ENCODE results near the gene TAGLN3.

The TAGLN3 gene

DNA sequence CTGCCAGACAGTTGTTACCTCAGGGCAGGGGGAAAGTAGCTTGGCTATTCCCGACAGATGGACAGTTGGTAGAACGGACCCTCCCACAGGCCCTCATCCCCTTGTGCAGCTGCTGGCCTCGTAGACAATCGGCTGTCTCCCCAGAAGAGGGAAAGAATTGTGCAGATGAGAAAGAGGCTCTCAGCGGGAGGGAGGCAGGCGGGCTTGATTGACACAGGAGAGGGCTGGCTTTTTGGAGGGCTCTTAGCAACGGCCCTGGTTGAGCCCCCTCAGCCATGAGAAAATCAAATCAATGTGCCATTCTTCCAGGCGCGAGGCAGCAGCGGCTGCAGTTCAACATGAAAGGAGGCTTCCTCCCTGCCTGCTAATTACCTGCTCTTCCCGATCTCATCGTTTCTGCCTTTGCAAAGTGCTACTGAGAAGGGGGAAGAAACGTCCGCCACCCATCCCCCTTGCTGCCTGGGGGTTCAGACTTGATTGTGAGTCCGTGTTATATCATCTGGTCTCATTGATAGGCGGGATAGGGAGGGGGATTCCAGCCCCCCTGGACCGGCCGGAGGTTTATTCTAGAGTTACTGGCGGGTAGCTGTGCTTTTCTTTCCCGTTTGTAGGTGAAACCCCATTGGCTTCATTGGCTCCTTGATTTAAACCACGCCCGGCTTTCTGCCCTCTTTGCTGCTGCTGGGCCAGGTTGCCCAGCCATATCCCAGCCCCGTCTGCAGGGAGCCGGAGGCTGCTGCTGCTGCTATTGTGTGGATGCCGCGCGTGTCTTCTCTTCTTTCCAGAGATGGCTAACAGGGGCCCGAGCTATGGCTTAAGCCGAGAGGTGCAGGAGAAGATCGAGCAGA is at the start of gene TAGLN3:
Gene TAGLN3, plus strand, starts transcription at position 287 of the 848 bp plus-strand sequence. Its CDS starts 501 bp downstream, at position 788.
- DNase-seq: no peak

GRCh38 chr3:111949712-111950111 is 49.0 kb upstream of the TAGLN3 start:
- DNase-seq: no peak

DNA sequence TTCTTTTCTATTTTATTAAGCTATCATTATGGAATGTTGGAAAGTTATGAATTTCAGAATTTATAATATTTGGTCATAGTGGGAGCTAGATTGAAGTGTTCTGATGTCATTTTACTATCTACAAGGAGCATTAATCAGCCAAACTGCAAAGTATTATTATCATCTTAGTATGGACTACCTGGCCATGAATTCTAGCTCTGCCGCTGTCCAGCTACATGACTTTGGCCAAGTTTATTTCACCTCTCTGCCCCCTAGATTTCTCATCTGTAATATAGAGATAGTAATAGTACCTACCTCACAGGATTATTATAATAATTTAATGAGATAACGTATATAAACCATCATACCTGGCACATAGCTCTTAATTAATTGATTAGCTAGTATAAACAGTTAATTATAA is 47.7 kb upstream of the TAGLN3 start:
- DNase-seq: no peak

- no peak for DNase-seq
Measured at GRCh38 chr3:111952086-111952485, 46.6 kb upstream of the TAGLN3 start.

DNA sequence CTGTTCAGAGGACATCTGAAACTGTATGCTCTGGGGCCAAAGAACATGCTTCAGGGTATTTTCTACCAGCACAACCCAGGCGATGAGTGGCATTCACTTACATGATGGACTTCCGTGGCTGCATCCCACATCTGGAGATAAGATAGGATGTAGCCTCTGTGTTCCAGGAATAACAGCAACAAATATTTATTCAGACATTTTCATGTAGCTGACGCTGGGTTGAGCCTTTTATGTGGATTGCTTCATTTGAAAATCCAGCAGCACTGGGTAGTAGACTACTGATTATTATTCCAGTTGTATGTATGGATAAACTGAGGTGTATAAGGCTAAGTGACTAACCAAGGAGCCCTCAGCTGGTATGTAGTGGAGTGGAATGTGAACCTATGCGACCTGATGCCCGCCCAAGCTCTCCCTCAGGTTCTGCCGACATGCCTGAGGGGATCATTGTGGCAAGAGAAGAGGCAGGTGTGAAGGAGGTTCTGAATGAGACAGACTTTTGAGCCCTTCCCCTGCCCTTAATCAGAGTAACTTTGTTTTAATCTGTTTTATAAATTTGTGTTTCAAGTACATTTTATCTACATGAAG is 45.8 kb upstream of the TAGLN3 start:
- DNase-seq: no peak

DNA sequence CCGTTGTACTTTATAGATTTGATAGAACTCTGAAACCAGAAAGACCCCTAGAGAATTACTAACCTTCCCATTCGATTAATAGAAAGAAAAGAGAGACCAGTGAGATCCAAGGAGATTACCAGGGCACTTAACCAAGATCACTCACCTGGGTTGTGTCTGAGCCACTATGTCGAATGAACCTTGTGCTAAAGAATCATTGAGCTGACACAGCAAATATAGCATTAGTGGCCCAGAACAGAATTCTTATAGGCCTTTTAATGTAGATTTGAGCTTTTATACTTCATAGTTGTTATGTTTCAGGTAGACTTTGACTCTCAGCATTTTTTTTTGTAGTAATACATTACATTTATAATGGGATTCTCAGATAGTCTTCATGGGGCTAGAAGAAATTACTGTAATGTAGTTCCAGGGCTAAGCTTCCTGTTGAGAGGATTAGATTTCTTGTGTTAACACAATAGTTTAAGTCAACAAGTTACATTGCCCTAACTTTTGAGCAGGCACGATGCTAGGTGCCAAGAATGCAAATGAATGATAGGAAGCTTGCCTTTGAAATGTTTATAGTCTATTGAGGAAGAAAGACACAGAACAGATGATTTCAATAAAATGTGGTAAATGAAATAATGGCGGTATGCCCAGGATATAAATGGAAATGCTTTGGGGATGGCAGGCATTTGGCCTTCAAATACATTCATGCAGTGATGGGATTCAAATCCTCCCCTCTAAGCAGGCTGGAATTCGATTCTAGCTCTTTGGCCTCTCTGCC is 44.3 kb upstream of the TAGLN3 start:
- DNase-seq: no peak

GRCh38 chr3:111955876-111956275 is 42.8 kb upstream of the TAGLN3 start:
- DNase-seq: no peak

DNA sequence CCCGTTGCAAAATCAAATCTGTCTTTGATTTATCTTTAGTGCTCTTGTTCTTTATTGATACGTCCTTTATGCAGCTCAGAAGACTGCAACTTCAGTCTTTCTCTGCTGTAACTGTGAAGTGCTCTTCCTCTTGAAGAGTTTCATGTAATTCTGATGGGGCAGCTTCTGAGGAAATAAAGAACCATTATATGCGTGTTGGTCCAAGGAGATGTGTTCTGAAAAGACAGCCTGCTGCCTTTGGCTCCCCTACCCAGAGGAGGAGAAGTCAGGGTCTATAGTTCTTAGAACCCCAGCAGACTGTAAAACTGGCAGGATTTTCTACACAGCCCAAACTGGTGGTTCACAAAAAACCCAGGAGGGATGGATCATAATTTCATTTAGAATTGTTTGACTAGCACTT is 42.3 kb upstream of the TAGLN3 start:
- no peak for DNase-seq

DNA sequence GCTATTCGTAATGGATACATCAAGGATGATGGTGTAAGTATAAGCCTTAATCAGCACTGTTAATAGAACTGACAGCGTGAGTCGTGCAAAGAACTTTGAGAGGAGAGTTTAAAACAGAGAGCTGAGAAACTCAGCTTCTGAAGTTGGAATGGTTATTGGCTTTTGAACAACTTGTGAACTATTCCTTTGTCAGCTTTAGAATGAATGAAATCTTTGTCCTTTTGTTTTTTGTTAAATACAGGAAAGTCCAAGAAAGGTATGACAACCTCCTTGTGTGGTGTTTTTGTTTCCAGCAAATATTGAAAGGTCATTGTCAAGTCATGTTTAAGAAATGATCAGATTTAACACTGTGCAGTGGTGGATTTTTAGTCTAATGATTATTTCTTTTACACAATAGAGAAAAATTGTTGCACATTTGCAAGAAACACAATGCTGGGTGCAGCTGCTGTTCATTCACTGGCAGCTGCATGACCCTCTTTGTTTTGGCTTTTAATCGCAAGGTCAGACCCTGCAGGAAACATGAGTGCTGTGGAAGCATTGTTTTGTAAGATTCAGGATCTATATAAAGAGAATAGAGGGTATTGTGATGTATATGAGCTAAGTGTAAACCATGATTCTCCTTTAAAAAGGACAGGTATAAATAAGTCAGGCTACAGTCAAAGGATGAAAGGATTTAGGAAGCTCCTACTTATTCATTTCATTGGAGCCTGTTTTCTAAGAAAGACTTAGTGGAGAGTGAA is 41.6 kb upstream of the TAGLN3 start:
- DNase-seq: no peak

- no peak for DNase-seq
Measured at GRCh38 chr3:111961461-111962164, 37.1 kb upstream of the TAGLN3 start.

GRCh38 chr3:111963424-111963823 is 35.3 kb upstream of the TAGLN3 start:
- no peak for DNase-seq

DNA sequence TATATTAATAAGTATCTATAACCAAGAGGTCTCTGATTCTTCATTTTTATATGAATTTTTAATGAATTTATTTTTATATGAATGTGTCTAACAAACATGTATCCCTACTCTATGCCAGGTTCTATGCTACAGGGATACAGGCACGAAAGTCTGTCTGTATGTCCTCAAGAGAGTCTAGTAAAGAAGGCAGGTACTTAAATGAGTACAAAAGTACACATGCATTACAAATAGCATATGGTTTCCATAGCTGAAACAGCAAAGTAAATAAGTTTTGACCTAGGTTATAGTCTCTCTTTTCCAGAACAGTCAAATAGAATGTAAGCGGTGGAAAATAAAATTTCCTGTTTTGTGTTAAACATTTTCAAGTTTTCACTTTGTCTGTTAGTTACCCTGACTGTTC is 33.2 kb upstream of the TAGLN3 start:
- DNase-seq: no peak

DNA sequence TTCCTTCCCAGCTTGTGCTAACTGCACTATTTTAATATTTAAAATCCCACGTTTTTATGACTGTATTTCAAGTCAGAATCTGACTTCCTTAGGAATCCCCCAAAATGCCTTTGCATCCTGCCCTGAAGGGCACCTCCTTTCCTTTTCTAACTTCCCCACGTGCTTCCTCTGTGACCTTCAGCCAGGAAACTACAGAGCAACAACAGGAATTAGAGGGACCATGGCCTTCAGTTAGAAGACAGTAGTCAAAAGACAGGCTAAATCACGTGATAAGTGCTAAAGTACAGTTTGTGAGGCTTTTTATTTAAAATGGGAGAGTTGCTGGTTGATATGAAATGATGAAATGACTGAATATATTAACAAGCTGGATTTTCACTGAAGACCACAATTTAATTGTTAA is 31.7 kb upstream of the TAGLN3 start:
- no peak for DNase-seq

DNA sequence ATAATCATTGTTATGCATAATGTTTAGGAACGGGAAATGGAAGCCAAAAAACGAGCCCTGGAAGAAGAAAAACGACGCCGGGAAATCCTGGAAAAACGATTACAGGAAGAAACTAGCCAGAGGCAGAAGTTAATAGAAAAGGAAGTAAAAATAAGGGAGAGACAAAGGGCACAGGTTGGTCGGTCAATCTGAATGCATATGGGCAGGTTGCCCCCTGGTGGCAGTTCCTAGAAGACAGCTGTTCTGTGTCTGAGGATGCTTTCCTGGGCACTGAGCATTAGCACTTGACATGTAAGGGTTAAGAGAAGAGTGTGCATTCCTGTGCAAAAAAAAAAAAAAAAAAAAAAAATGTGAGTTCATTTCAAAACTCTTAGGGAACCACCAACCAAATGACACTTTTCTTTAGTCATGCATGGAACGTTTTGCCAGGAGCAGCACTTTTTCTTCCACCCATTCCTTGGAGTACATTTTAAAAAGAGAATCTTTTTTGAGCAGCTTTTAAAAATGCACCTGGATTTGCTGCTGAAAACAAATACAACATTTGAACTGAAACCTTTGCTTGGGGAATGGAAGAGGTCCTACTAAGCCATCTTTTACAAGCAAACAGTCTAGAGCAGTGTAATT is 31.0 kb upstream of the TAGLN3 start:
- peak; percentile 85 for DNase-seq

DNA sequence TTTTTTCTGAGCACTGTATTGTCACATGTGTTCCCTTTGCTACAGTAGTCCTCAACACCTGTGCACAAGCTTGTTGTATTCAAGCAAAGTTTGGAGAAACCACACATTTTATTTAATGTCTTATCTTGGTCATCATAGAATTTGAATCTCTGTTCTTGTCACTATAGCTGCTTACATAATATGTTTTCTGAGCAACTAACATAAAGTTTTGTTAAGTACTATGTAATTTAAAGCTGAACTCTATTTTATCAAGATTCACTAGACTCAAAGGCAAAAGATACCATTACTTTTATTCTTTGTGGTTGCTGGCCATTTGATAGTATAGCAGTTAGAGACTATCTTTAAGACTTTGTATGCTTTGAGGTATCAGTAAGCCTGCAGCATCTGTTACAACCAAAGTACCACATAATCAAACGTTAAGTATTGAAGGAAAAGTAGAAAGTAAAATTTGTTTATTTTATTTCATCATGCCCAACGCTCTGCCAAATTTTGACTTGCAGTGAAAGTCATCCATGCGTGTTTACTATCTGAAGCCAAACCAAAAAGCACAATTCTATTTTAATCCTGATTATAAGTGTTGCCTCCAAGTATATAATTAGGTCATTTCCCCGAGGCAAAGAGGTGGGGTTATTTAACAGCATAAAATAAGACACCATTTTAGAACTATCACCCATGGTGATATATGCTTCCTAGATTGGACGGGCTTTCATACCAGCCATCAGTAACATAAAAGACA is 30.2 kb upstream of the TAGLN3 start:
- no peak for DNase-seq

- DNase-seq: no peak
Measured at GRCh38 chr3:111970376-111970775, 28.3 kb upstream of the TAGLN3 start.

DNA sequence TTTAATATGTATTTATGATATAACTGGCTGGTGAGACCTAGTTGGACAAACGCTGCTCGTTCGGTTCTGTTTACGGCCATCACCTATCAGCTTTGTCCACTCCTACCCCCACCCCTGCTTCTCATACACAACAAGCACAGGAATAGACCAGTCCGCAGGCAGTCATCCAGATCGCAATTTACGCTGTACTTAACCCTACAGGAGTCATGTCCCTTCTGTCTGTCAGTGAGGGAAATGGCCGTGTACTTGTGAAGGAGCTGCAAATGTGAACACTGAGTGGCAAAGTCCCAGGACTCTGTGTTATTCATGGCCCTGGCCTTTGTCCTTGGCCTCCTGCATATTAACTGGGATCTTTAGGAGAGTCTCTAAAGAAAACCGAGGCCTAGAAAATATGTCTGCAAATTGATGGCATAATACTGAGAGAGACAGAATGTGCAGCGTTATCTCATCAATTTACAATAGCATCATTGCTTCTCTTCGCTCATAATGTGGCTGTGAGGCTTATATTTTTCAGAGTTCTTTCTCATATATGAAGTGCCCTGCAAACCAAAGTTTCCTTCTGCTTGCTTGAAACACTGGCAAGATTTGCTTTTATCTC is 27.1 kb upstream of the TAGLN3 start:
- no peak for DNase-seq

- DNase-seq: no peak
Measured at GRCh38 chr3:111972891-111973290, 25.8 kb upstream of the TAGLN3 start.

DNA sequence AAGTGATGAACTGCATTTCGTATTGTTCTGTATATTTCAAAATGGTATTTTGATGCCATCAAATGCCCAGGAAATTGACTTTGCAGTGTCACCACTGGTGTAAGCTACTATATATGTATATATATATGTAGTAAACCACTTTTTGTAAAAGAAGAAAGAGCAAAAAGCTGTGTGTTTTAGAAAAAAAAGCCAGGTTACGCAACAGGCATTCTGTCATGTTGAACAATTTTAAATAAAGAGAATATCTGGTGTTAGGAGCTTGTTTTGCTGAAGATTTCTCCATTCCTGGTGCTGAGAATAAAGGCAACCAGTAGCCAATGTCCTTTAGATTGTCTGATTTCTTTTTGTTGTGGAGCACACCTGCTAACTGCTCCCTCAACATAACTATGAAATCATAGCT is 23.6 kb upstream of the TAGLN3 start:
- no peak for DNase-seq

DNA sequence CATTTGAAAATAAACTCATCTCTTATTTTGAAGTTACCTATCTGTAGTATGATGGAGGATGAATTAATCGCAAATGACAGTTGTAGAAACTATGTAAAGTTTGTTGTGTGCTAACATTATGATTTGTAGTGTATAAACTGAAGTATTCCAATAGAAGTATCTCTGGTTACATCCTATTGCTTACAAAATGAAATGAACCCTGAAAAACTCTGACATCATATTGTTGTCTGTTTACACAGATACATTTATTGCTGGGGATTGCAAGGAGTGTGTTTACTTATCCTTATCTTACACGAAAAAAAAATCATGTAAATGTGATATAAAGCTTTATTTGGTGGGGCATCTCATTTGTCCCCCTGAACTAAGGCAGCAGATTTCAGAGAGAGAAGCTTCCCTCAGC is 22.5 kb upstream of the TAGLN3 start:
- DNase-seq: no peak

All from activated CD8-positive, alpha-beta memory T cell treated with anti-CD3 and anti-CD28 coated beads, Interleukin-2, amount 50 U/mL, for 4 hours (primary cell).